H9 (cell line): ENCODE data around the gene MED13L. TPM values are rescaled to one million over a fixed set of nuclear protein-coding genes. Genes with fewer than 3 reads are reported as not detected.

Experiments used
- DNase-seq: peaks from one replicate; pipeline ENCODE4 v3.0.0-alpha.2; 2017
- H2AFZ ChIP-seq: one replicate; pipeline ENCODE4 v1.6.1; 2013; ENCODE audit warnings: mild to moderate bottlenecking, low read length, control low read depth, moderate library complexity
- H2AK5ac ChIP-seq: 2 replicates; pipeline ENCODE4 v1.6.1; 2013; ENCODE audit warnings: low read length, control low read depth, mixed read lengths; ENCODE audit not compliant: insufficient read length
- H2BK120ac ChIP-seq: one replicate; pipeline ENCODE4 v1.6.1; 2013; ENCODE audit warnings: low read depth, mild to moderate bottlenecking, low read length, control low read depth, inconsistent platforms; ENCODE audit not compliant: poor library complexity, severe bottlenecking
- H2BK12ac ChIP-seq: 2 replicates; pipeline ENCODE4 v1.6.1; 2013; ENCODE audit warnings: low read length, control low read depth, mixed read lengths, low read depth; ENCODE audit not compliant: insufficient read length
- H2BK15ac ChIP-seq: 2 replicates; pipeline ENCODE4 v1.6.1; 2013; ENCODE audit warnings: low read depth, low read length, control low read depth
- H2BK20ac ChIP-seq: one replicate; pipeline ENCODE4 v1.6.1; 2013; ENCODE audit warnings: low read depth, mild to moderate bottlenecking, low read length, control low read depth, inconsistent platforms; ENCODE audit not compliant: poor library complexity, severe bottlenecking
- H2BK5ac ChIP-seq: 2 replicates; pipeline ENCODE4 v1.6.1; 2013; ENCODE audit warnings: low read length, control low read depth, mixed read lengths; ENCODE audit not compliant: insufficient read length
- H3K14ac ChIP-seq: 2 replicates; pipeline ENCODE4 v1.6.1; 2013; ENCODE audit warnings: low read length, control low read depth; ENCODE audit not compliant: insufficient read depth
- H3K18ac ChIP-seq: 2 replicates; pipeline ENCODE4 v1.6.1; 2013; ENCODE audit warnings: low read depth, mild to moderate bottlenecking, mixed read lengths, low read length, control low read depth; ENCODE audit not compliant: insufficient read length
- H3K23ac ChIP-seq: 2 replicates; pipeline ENCODE4 v1.6.1; 2013; ENCODE audit warnings: low read length, control low read depth, mixed read lengths, low read depth; ENCODE audit not compliant: insufficient read length
- H3K23me2 ChIP-seq: 2 replicates; pipeline ENCODE4 v1.6.1; 2013; ENCODE audit warnings: low read depth, mild to moderate bottlenecking, mixed read lengths, low read length, control low read depth; ENCODE audit not compliant: insufficient read length, poor library complexity, severe bottlenecking
- H3K27ac ChIP-seq: 2 replicates; pipeline ENCODE4 v1.5.1; 2013; ENCODE audit warnings: low read length, control low read depth, mixed read lengths, low read depth; ENCODE audit not compliant: insufficient read length
- H3K27me3 ChIP-seq: 2 replicates; pipeline ENCODE4 v1.6.1; 2013; ENCODE audit warnings: low read length, control low read depth, inconsistent platforms; ENCODE audit not compliant: insufficient read depth
- H3K4ac ChIP-seq: 2 replicates; pipeline ENCODE4 v1.6.1; 2013; ENCODE audit warnings: low read depth, mild to moderate bottlenecking, control low read depth, inconsistent platforms, low read length, moderate library complexity
- H3K4me1 ChIP-seq: 2 replicates; pipeline ENCODE4 v1.6.1; 2013; ENCODE audit warnings: low read length, control low read depth, inconsistent platforms; ENCODE audit not compliant: insufficient read depth
- H3K4me2 ChIP-seq: 2 replicates; pipeline ENCODE4 v1.6.1; 2013; ENCODE audit warnings: low read length, control low read depth, mixed read lengths; ENCODE audit not compliant: insufficient read length, insufficient read depth
- H3K56ac ChIP-seq: 2 replicates; pipeline ENCODE4 v1.6.1; 2013; ENCODE audit warnings: low read depth, mild to moderate bottlenecking, mixed read lengths, low read length, control low read depth; ENCODE audit not compliant: insufficient read length
- H3K79me1 ChIP-seq: 2 replicates; pipeline ENCODE4 v1.6.1; 2013; ENCODE audit warnings: low read depth, mild to moderate bottlenecking, moderate library complexity, low read length, control low read depth, inconsistent platforms; ENCODE audit not compliant: insufficient read depth, poor library complexity, severe bottlenecking
- H3K79me2 ChIP-seq: 2 replicates; pipeline ENCODE4 v1.6.1; 2013; ENCODE audit warnings: low read length, control low read depth, inconsistent platforms; ENCODE audit not compliant: insufficient read depth
- H3K9ac ChIP-seq: 2 replicates; pipeline ENCODE4 v1.6.1; 2013; ENCODE audit warnings: low read length, control low read depth, mixed read lengths; ENCODE audit not compliant: insufficient read length; ENCODE audit errors: extremely low read depth
- H3K9me3 ChIP-seq: one replicate; pipeline ENCODE4 v1.6.1; 2013; ENCODE audit warnings: low read depth, low read length, inconsistent platforms; ENCODE audit not compliant: control insufficient read depth
- H3T11ph ChIP-seq: one replicate; pipeline ENCODE4 v1.6.1; 2013; ENCODE audit warnings: mild to moderate bottlenecking, low read length, control low read depth, inconsistent platforms
- H4K20me1 ChIP-seq: one replicate; pipeline ENCODE4 v1.6.1; 2013; ENCODE audit not compliant: control insufficient read depth, insufficient read length, insufficient read depth
- H4K5ac ChIP-seq: 2 replicates; pipeline ENCODE4 v1.6.1; 2013; ENCODE audit warnings: low read depth, mild to moderate bottlenecking, mixed read lengths, low read length, control low read depth; ENCODE audit not compliant: insufficient read length
- H4K8ac ChIP-seq: replicated peaks from 2 replicates; pipeline ENCODE4 v1.6.1; 2013; ENCODE audit warnings: low read length, control low read depth, mixed read lengths, low read depth; ENCODE audit not compliant: insufficient read length
- H4K91ac ChIP-seq: 2 replicates; pipeline ENCODE4 v1.6.1; 2013; ENCODE audit warnings: low read depth, mild to moderate bottlenecking, moderate library complexity, mixed read lengths, low read length, control low read depth; ENCODE audit not compliant: insufficient read length
- H3K27ac Mint-ChIP-seq, 3 experiments: 2 replicates in 2 of 3; 3 replicates in 1 of 3; pipeline ENCODE4 v1.8.0; 2020 to 2021; ENCODE audit warnings: mixed read lengths in 3 of 3, mild to moderate bottlenecking in 1 of 3, moderate library complexity in 1 of 3
- H3K27me3 Mint-ChIP-seq: 2 replicates; pipeline ENCODE4 v1.8.0; 2021; ENCODE audit warnings: low read depth, mild to moderate bottlenecking, moderate library complexity, mixed read lengths
- H3K36me3 Mint-ChIP-seq, 3 experiments: 2 replicates in 2 of 3; 3 replicates in 1 of 3; pipeline ENCODE4 v1.8.0; 2020 to 2021; ENCODE audit warnings: low read depth in 3 of 3, mixed read lengths in 3 of 3; ENCODE audit not compliant: insufficient read depth in 1 of 3
- H3K4me1 Mint-ChIP-seq, 2 experiments: 2 replicates each; pipeline ENCODE4 v1.8.0; 2020; ENCODE audit warnings: mixed read lengths in 2 of 2
- H3K4me3 Mint-ChIP-seq, 2 experiments: 2 replicates in 1 of 2; 3 replicates in 1 of 2; pipeline ENCODE4 v1.8.0; 2020 to 2021; ENCODE audit warnings: mild to moderate bottlenecking in 2 of 2, mixed read lengths in 2 of 2, moderate library complexity in 1 of 2
- H3K9me3 Mint-ChIP-seq, 2 experiments: 2 replicates in 1 of 2; 3 replicates in 1 of 2; pipeline ENCODE4 v1.8.0; 2020; ENCODE audit warnings: mild to moderate bottlenecking in 2 of 2, mixed read lengths in 2 of 2, moderate library complexity in 1 of 2
- WGBS: extraction: QIAGEN DNeasy Blood & Tissue Kit; methylation state at CpG from one replicate; pipeline ENCODE4 v1.1.7; 2013; ENCODE audit warnings: missing lambda C conversion rate, low lambda C conversion rate, mixed read lengths; ENCODE audit not compliant: insufficient read length; ENCODE audit errors: extremely low coverage; 5-methylcytosine and 5-hydroxymethylcytosine counted together
- total RNA-seq: library from RNA; stranded (reverse); gene quantifications from 2 replicates; pipeline ENCODE4 v1.2.1, GENCODE V29; 2021
- TF ChIP-seq, protein P1 (sequence below): fragments of 200-600 bp; sonication (generic); conservative IDR thresholded peaks from 3 replicates; pipeline ENCODE4 v1.8.0; 2021; ENCODE audit warnings: antibody characterized with exemption, mild to moderate bottlenecking

The MED13L gene
- total RNA-seq, 1 experiment from 2014 or later = 52.4 TPM

DNA sequence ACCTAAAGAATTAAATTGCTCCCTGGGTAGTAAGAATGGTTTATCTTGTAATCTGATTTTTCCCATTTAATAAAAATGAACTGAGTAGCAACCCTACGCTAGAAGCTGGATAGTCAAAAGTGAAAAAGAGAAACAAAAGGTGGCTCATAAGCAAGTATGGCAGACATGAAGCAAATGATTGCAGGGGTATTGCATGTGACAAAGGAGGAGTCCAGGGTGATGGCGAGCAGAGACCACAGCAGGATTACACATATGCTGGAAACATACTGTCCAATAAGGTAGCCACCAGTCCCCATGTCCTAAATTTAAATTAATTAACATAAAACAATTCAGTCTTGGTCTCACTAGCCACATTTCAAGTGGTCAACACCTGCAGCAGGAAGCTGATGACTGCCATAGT lies 283.8 kb downstream of the MED13L start:
- no peak overlapping the region for H2BK15ac ChIP-seq
- H3K9ac ChIP-seq = no peak overlapping the region
- H3K27ac ChIP-seq = no peak overlapping the region
- H2BK20ac ChIP-seq = no peak overlapping the region
- H2AFZ ChIP-seq = no peak overlapping the region
- Mint-ChIP-seq H3K27me3 (no peaks in the 10 kb centered on the region), H3K4me1 (peaks cover 15 to 18% of the 10 kb centered on the region in 2 experiments), H3K36me3 (peaks cover 12 to 41% (median 28%) of the 10 kb centered on the region in 3 experiments; a peak in 6 of 7 replicates), H3K9me3 (no peaks in the 10 kb centered on the region), H3K27ac (0 out of 7 replicates have a peak overlapping the region, but pooled peaks of 1 of the 3 experiments have one; percentile 15), H3K4me3 (no peak overlapping the region)
- no peak overlapping the region for H3K56ac ChIP-seq
- no peaks in the 10 kb centered on the region for H3K23me2 ChIP-seq
- H4K91ac ChIP-seq = no peak overlapping the region
- no peak overlapping the region for H2AK5ac ChIP-seq
- H3K23ac ChIP-seq = no peak overlapping the region
- H2BK5ac ChIP-seq = no peak overlapping the region
- no CpG with 5 or more reads among the region's 2 CpGs for WGBS
- no peak overlapping the region for H4K5ac ChIP-seq
- H3K27me3 ChIP-seq = no peaks in the 10 kb centered on the region
- no peak for DNase-seq
- H3K4ac ChIP-seq = no peak overlapping the region
- no peak overlapping the region for H3T11ph ChIP-seq
- H2BK12ac ChIP-seq = no peak overlapping the region
- H3K18ac ChIP-seq = no peak overlapping the region
- TF ChIP-seq, protein P1, sequence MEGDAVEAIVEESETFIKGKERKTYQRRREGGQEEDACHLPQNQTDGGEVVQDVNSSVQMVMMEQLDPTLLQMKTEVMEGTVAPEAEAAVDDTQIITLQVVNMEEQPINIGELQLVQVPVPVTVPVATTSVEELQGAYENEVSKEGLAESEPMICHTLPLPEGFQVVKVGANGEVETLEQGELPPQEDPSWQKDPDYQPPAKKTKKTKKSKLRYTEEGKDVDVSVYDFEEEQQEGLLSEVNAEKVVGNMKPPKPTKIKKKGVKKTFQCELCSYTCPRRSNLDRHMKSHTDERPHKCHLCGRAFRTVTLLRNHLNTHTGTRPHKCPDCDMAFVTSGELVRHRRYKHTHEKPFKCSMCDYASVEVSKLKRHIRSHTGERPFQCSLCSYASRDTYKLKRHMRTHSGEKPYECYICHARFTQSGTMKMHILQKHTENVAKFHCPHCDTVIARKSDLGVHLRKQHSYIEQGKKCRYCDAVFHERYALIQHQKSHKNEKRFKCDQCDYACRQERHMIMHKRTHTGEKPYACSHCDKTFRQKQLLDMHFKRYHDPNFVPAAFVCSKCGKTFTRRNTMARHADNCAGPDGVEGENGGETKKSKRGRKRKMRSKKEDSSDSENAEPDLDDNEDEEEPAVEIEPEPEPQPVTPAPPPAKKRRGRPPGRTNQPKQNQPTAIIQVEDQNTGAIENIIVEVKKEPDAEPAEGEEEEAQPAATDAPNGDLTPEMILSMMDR = no peak
- H3K79me1 ChIP-seq = no peaks in the 10 kb centered on the region
- H2BK120ac ChIP-seq = no peak overlapping the region
- H4K20me1 ChIP-seq = no peaks in the 10 kb centered on the region
- no peak overlapping the region for H3K4me2 ChIP-seq
- H4K8ac ChIP-seq = no peak overlapping the region
- H3K9me3 ChIP-seq = no peaks in the 10 kb centered on the region
- H3K79me2 ChIP-seq = no peaks in the 10 kb centered on the region; the same call in 1 of the 2 replicates
- no peak overlapping the region for H3K14ac ChIP-seq
- H3K4me1 ChIP-seq = no peaks in the 10 kb centered on the region
